ENCODE measurements around the gene LAMA2.

DNA sequence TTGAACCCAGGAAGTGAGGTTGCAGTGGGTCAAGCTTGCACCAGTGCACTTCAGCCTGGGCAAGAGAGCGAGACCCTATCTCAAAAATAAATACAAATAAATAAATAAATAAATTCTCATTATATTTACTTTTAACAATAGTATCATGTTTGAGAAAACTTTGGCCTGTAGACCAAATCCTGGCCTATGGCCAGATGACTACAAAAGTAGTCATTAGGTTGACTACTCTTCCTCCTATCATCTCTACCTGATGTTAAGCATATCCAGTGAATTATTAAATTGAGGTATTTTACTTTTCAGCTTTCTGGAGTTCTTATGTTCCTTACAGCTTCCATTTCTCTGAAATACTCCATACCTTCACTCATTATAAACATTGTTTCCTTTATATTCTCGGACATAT lies 280.6 kb downstream of the LAMA2 start:
- no peak for TF ChIP-seq CTCF (IDR thresholded peaks at IDR 0.05 in 2 of 3, conservative IDR thresholded peaks at IDR 0.05 in 1 of 3; ENCODE audit: borderline replicate concordance in 1 of 3, insufficient read depth in 1 of 3, low read depth in 2 of 3, low read length in 2 of 3)
- no peak for TF ChIP-seq TCF7L2 (IDR thresholded peaks at IDR 0.05; ENCODE audit: borderline replicate concordance, extremely low read depth, insufficient read depth, insufficient read length)
- TF ChIP-seq POLR2AphosphoS5 (IDR thresholded peaks at IDR 0.05; ENCODE audit: low read depth, low read length) = no peak
- no peak for TF ChIP-seq POLR2A (IDR thresholded peaks at IDR 0.05; ENCODE audit: borderline replicate concordance, extremely low read depth, insufficient read depth, insufficient read length)
- no peak for TF ChIP-seq ZBTB33 (IDR thresholded peaks at IDR 0.05; ENCODE audit: extremely low read depth, insufficient replicate concordance, low read length)
- no peak for TF ChIP-seq EZH2phosphoT487 (IDR thresholded peaks at IDR 0.05; ENCODE audit: borderline replicate concordance)
- TF ChIP-seq SRF (IDR thresholded peaks at IDR 0.05; ENCODE audit: low read depth) = no peak
- TF ChIP-seq MAX (IDR thresholded peaks at IDR 0.05) = no peak
- no peak for TF ChIP-seq EZH2 (IDR thresholded peaks at IDR 0.05)
- TF ChIP-seq ZNF274 (IDR thresholded peaks at IDR 0.05; ENCODE audit: low read depth, low read length) = no peak
- no peak for TF ChIP-seq CEBPB (IDR thresholded peaks at IDR 0.05; ENCODE audit: low read depth)
- TF ChIP-seq FOSL1 (IDR thresholded peaks at IDR 0.05; ENCODE audit: low read depth) = no peak
- no peak for TF ChIP-seq SP1 (IDR thresholded peaks at IDR 0.05; ENCODE audit: low read depth)
- TF ChIP-seq, protein P1, sequence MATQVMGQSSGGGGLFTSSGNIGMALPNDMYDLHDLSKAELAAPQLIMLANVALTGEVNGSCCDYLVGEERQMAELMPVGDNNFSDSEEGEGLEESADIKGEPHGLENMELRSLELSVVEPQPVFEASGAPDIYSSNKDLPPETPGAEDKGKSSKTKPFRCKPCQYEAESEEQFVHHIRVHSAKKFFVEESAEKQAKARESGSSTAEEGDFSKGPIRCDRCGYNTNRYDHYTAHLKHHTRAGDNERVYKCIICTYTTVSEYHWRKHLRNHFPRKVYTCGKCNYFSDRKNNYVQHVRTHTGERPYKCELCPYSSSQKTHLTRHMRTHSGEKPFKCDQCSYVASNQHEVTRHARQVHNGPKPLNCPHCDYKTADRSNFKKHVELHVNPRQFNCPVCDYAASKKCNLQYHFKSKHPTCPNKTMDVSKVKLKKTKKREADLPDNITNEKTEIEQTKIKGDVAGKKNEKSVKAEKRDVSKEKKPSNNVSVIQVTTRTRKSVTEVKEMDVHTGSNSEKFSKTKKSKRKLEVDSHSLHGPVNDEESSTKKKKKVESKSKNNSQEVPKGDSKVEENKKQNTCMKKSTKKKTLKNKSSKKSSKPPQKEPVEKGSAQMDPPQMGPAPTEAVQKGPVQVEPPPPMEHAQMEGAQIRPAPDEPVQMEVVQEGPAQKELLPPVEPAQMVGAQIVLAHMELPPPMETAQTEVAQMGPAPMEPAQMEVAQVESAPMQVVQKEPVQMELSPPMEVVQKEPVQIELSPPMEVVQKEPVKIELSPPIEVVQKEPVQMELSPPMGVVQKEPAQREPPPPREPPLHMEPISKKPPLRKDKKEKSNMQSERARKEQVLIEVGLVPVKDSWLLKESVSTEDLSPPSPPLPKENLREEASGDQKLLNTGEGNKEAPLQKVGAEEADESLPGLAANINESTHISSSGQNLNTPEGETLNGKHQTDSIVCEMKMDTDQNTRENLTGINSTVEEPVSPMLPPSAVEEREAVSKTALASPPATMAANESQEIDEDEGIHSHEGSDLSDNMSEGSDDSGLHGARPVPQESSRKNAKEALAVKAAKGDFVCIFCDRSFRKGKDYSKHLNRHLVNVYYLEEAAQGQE (IDR thresholded peaks at IDR 0.05; ENCODE audit: low read depth) = no peak
